Measurements from ENCODE around the gene CD101. TPM values are rescaled to one million over a fixed set of nuclear protein-coding genes. Genes with fewer than 3 reads are reported as not detected.

CD101 gene
- total RNA-seq, 6 donors from 2014 or later, result 3.1 to 50.2 (median 11.7) TPM

DNA sequence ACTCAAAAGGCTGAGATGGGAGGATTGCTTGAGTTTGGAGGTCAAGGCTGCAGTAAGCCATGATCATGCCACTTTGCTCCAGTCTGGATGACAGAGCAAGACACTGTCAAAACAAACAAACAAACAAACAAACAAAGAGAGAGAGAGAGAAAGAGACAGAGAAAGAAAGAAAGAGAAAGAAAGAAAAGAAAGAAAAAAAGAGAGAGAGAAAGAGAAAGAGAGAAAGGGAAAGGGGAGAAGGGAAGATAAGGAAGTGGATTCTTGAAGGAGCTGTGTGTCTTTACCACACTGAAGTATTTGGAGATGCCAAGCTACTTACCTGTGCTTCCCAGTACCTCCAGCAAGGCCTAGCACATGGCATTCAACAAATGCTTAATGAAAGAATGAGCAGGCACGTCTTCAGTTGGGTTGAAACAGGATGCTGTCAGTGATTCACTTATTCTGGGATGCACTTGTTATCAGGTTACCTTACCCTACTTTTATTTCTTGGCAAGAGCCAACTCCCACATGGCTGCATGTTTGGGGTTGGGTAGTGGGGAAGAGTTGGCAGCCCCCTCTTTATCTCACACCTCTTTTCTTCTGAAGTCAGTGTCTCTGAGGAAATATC, 28.8 kb downstream of the CD101 start:
- WGBS, 2 donors, result 79 to 80% methylated on average over 1 of the region's 1 CpG
- H3K27ac ChIP-seq, result no peak overlapping the region
- H3K27me3 ChIP-seq, result no peaks in the 10 kb centered on the region
- no peak for TF ChIP-seq POLR2A (IDR thresholded peaks at IDR 0.05)
- TF ChIP-seq EP300 (IDR thresholded peaks at IDR 0.05), result no peak
- TF ChIP-seq, protein P1, sequence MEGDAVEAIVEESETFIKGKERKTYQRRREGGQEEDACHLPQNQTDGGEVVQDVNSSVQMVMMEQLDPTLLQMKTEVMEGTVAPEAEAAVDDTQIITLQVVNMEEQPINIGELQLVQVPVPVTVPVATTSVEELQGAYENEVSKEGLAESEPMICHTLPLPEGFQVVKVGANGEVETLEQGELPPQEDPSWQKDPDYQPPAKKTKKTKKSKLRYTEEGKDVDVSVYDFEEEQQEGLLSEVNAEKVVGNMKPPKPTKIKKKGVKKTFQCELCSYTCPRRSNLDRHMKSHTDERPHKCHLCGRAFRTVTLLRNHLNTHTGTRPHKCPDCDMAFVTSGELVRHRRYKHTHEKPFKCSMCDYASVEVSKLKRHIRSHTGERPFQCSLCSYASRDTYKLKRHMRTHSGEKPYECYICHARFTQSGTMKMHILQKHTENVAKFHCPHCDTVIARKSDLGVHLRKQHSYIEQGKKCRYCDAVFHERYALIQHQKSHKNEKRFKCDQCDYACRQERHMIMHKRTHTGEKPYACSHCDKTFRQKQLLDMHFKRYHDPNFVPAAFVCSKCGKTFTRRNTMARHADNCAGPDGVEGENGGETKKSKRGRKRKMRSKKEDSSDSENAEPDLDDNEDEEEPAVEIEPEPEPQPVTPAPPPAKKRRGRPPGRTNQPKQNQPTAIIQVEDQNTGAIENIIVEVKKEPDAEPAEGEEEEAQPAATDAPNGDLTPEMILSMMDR (IDR thresholded peaks at IDR 0.05), result no peak
- TF ChIP-seq POLR2AphosphoS5 (IDR thresholded peaks at IDR 0.05), result no peak
- H3K4me1 ChIP-seq, result peaks cover 0 to 3% (median 0%) of the 10 kb centered on the region in 4 donors
- DNase-seq (no peak), ATAC-seq (ENCODE audit: low FRiP score in 2 of 2) (no peak)
- H3K9me3 ChIP-seq, result no peaks in the 10 kb centered on the region
- H3K4me3 ChIP-seq, result no peak overlapping the region
- H3K36me3 ChIP-seq, result no peaks in the 10 kb centered on the region

DNA sequence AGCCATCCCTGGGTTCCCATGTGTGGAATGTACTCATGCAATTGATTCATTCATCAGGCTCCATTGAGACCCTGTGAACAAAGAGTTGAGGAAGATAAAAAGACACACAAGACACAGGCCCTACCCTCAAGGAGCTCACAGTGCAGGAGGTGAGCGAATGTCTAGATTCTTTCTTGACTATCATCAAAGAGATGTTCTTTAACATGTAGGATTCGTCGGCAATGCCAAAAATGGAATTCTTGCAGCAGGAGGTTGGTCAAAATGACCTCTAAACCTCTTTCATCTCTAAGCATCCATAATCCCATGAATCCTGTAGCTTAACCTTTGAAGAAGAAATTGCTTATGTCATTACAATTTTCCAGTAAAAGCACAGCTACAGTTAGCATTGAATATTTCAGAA, 30.7 kb downstream of the CD101 start:
- TF ChIP-seq POLR2A (IDR thresholded peaks at IDR 0.05), result no peak
- TF ChIP-seq EP300 (IDR thresholded peaks at IDR 0.05), result no peak
- TF ChIP-seq POLR2AphosphoS5 (IDR thresholded peaks at IDR 0.05), result no peak
- TF ChIP-seq, protein P1 (IDR thresholded peaks at IDR 0.05), result no peak
- no peak for ATAC-seq (ENCODE audit: low FRiP score in 2 of 2)
- Histone ChIP-seq H3K4me3 (no peak overlapping the region), H3K36me3 (no peaks in the 10 kb centered on the region), H3K27me3 (no peaks in the 10 kb centered on the region), H3K9me3 (no peaks in the 10 kb centered on the region), H3K4me1 (no peaks in the 10 kb centered on the region), H3K27ac (no peak overlapping the region)
- DNase-seq, result no peak
- 85 to 93% methylated on average over 3 of the region's 3 CpGs for WGBS, 2 donors

DNA sequence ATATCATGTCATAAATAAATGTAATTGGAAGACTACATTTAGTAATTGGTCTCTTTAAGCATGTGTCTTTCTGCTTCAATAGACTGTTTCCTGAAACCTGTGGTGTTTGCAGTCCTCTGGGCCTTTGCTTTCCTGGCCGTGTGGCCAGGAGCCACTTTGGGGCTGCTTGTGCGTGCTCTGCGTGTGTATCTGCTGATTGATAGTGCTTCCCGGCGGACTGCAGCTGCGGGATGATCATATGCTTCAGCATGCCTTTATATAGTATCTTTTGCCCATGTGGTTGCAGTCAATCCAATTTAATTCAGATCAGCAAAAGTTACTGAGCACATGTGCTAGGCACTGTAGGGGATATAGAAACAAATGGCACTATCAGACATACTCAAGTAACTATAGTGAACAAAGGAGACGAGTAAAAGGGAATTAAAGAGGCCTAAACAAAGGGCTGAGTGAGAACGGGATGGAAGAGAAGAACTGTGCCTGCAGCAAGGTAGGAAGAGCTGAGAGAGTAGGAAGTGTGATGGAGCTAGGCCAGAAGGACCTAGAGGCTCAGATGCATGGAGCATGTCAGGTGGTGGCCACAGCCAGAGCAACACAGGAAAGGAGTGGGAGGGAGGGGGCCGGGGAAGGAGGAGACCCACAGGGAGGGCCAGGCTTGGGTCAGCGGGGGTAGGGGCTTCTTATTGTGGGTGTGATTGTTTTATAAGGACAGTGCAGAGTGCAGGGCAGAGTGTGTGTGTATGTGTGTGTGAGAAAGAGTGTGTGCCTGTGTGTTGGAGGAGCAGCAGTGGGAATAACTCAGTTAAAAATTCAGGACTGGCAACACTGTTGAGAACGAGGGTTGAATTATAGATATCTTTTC, 31.4 kb downstream of the CD101 start:
- ATAC-seq (ENCODE audit: low FRiP score in 2 of 2) (no peak), DNase-seq (no peak)
- H3K27ac ChIP-seq, result no peak overlapping the region
- no peaks in the 10 kb centered on the region for H3K36me3 ChIP-seq
- no peak for TF ChIP-seq POLR2A (IDR thresholded peaks at IDR 0.05)
- H3K27me3 ChIP-seq, result no peaks in the 10 kb centered on the region
- H3K4me3 ChIP-seq, result no peak overlapping the region
- no peaks in the 10 kb centered on the region for H3K9me3 ChIP-seq
- 85 to 86% methylated on average over 11 of the region's 11 CpGs for WGBS, 2 donors
- no peaks in the 10 kb centered on the region for H3K4me1 ChIP-seq

GRCh38 chr1:117033772-117034171, 32.2 kb downstream of the CD101 start:
- no peak overlapping the region for H3K27ac ChIP-seq
- no peak overlapping the region for H3K4me3 ChIP-seq
- no peaks in the 10 kb centered on the region for H3K27me3 ChIP-seq
- no peaks in the 10 kb centered on the region for H3K4me1 ChIP-seq
- TF ChIP-seq EP300 (IDR thresholded peaks at IDR 0.05) (no peak), POLR2A (IDR thresholded peaks at IDR 0.05) (no peak), POLR2AphosphoS5 (IDR thresholded peaks at IDR 0.05) (no peak)
- TF ChIP-seq, protein P1 (IDR thresholded peaks at IDR 0.05), result no peak
- 57 to 72% methylated on average over 7 of the region's 7 CpGs for WGBS, 2 donors
- ATAC-seq (ENCODE audit: low FRiP score in 2 of 2) (no peak), DNase-seq (no peak)
- no peaks in the 10 kb centered on the region for H3K9me3 ChIP-seq
- no peaks in the 10 kb centered on the region for H3K36me3 ChIP-seq

GRCh38 chr1:117034791-117035290, 33.3 kb downstream of the CD101 start:
- H3K27ac ChIP-seq, result no peak overlapping the region
- no peak for TF ChIP-seq EP300 (IDR thresholded peaks at IDR 0.05)
- TF ChIP-seq POLR2AphosphoS5 (IDR thresholded peaks at IDR 0.05), result no peak
- TF ChIP-seq POLR2A (IDR thresholded peaks at IDR 0.05), result no peak
- TF ChIP-seq, protein P1 (IDR thresholded peaks at IDR 0.05), result no peak
- H3K9me3 ChIP-seq, result no peaks in the 10 kb centered on the region
- H3K27me3 ChIP-seq, result no peaks in the 10 kb centered on the region
- H3K4me1 ChIP-seq, result no peaks in the 10 kb centered on the region
- 84 to 91% methylated on average over 7 of the region's 7 CpGs for WGBS, 2 donors
- H3K4me3 ChIP-seq, result no peak overlapping the region
- no peaks in the 10 kb centered on the region for H3K36me3 ChIP-seq
- DNase-seq (no peak), ATAC-seq (ENCODE audit: low FRiP score in 2 of 2) (no peak)
